Stimulated activated CD8-positive, alpha-beta memory T cell treated with anti-CD3 and anti-CD28 coated beads, Interleukin-2, amount 100 ng/mL, for 48 hours (primary cell): ENCODE measurements around the gene C19orf47.
A peak's percentile ranks its signal among the peaks of the same experiment; 100 is the strongest.

Source experiments
- DNase-seq, 2 donors: peaks; one replicate each; pipeline ENCODE4 v3.0.0-alpha.2; 2020; ENCODE audit warnings: low read depth in 2 of 2

Gene C19orf47

GRCh38 chr19:40315812-40316470, 32.3 kb downstream of the C19orf47 start:
- DNase-seq: no peak

GRCh38 chr19:40314656-40315055, 33.5 kb downstream of the C19orf47 start:
- no peak for DNase-seq

GRCh38 chr19:40313229-40313983, 34.8 kb downstream of the C19orf47 start:
- DNase-seq: no peak

- no peak for DNase-seq
These were observed 35.7 kb downstream of the C19orf47 start for GRCh38 chr19:40312533-40312932.

GRCh38 chr19:40309666-40310065, 38.5 kb downstream of the C19orf47 start:
- DNase-seq: no peak

GRCh38 chr19:40305403-40305802, 42.8 kb downstream of the C19orf47 start:
- DNase-seq: peak; percentile 52 to 56

GRCh38 chr19:40304306-40304705, 43.9 kb downstream of the C19orf47 start:
- DNase-seq: no peak

GRCh38 chr19:40303765-40304164, 44.4 kb downstream of the C19orf47 start:
- no peak for DNase-seq

GRCh38 chr19:40302224-40303011, 45.8 kb downstream of the C19orf47 start:
- DNase-seq: no peak

- no peak for DNase-seq
These were observed 47.5 kb downstream of the C19orf47 start for GRCh38 chr19:40300668-40301067.

- no peak for DNase-seq
These were observed 50.2 kb downstream of the C19orf47 start for GRCh38 chr19:40298026-40298425.

GRCh38 chr19:40294560-40294959, 53.6 kb downstream of the C19orf47 start:
- no peak for DNase-seq

- no peak for DNase-seq
These were observed 61.2 kb downstream of the C19orf47 start for GRCh38 chr19:40286971-40287421.

- no peak for DNase-seq
These were observed 61.8 kb downstream of the C19orf47 start for GRCh38 chr19:40286235-40286970.

- peak; percentile 91 to 95 for DNase-seq
These were observed 62.6 kb downstream of the C19orf47 start for GRCh38 chr19:40285353-40286234.

- DNase-seq: peak; percentile 62 to 69
These were observed 63.5 kb downstream of the C19orf47 start, which contains the start of gene AKT2 for GRCh38 chr19:40284501-40285352. Gene AKT2 (minus strand): TSS chr19:40285345. CDS start chr19:40265267, 20,078 bp downstream.

GRCh38 chr19:40284251-40284500, 64.0 kb downstream of the C19orf47 start:
- DNase-seq: no peak

GRCh38 chr19:40283414-40284250, 64.6 kb downstream of the C19orf47 start:
- no peak for DNase-seq

GRCh38 chr19:40282920-40283319, 65.3 kb downstream of the C19orf47 start:
- no peak for DNase-seq
